HG02588 (cell line): ENCODE results near the gene ZBTB7A.

Experiments
- ATAC-seq: cut with Tn5 transposase; IDR thresholded peaks from one replicate; pipeline ENCODE4 v1.9.1; 2021; ENCODE audit warnings: mild to moderate bottlenecking, moderate library complexity; ENCODE audit not compliant: unreplicated experiment

ZBTB7A gene

DNA sequence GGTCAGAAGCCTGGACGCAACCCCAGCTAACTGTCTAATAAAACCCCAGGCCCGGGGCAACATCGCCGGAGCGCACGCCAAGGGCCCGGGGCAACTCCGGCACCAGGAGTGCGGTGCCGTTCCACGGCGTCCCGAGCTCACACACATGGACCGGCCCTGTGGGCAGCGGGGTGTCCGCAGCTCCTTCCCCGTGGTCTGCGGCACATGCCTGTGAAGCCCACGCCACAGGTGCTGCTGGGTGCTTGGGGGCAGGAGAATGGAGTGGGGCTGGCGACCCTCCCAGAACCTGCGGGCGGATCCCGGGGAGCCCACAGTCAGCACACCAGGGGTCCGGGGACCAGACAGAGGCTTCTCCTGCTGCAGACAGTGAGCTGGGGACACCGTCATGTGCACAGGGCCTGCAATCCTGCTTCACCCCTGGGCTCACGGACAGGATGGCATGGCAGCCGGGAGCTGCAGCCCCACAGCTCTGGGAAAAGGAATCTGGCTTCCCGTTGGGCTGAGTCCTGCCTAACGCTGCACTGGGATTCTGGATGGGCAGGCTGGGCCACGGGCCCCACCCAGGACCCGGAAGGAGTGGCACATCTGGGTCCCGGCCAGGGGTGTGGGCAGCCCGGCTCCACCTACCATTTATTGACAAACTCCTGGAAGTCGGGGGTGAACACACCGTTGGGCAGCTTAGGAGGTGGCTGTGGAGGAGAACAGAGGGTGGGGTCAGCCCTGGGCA lies 28.2 kb upstream of the ZBTB7A start:
- ATAC-seq = no peak

GRCh38 chr19:4094291-4094690 lies 27.6 kb upstream of the ZBTB7A start:
- ATAC-seq = no peak

GRCh38 chr19:4093643-4094175 lies 27.0 kb upstream of the ZBTB7A start:
- ATAC-seq = no peak

DNA sequence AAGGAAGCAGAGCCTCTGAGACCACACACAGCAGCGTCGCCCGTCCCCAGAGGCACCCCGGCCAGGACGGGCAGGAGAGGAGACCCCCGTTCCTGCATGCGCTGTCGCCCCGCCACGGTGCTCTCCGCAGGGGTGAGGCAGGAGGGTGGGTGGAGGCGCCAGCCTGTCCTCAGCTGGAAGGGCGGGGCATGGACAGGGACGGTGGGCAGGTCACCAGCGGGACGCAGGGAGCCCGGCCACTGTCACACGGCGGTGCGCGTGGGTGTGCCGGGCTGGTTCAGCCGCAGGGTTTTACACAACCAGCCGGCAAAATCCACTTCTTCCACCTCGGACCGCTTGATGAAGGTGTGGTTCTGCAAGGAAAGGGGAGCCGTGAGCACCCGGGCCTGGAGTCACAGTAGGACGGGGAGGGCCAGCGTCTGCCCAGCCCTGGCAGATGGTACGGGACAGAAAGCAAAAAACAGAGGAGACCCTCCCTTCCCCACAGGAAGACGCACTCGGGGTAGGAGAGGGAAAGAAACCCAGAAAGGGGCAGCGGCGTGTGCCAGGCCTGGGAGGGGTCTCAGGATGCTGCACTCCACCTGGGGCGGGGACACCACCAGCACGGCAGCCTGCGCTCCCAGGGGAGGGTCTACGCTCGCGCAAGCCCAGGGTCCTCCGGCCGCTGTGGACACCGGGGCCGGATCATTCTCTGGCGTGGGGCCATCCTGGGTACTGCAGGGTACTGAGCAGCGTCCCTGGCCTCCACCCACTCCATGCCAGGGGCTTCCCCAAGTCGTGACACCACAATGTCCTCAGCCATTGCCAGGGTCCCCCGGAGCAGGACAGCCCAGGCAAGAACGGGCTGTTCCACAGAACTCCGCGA lies 23.9 kb upstream of the ZBTB7A start:
- ATAC-seq = no peak

DNA sequence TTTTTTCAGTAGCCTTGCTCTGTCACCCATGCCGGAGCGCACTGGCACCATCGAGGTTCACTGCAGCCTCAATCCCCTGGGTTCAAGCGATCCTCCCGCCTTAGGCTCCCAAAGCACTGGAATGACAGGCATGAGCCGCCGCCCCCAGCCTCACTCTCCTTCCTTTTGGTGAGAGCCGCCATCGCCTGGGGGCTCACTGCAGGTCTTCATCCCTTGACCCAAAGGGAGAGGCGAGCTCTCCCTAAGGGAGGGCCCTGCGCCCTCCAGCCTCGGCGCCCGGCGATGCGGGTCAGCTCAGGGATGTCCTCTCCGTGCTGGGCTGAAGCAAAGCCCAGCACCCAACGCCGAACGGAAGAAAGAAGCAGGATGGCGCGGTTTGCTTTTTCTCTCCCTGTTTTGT lies 23.2 kb upstream of the ZBTB7A start:
- no peak for ATAC-seq

DNA sequence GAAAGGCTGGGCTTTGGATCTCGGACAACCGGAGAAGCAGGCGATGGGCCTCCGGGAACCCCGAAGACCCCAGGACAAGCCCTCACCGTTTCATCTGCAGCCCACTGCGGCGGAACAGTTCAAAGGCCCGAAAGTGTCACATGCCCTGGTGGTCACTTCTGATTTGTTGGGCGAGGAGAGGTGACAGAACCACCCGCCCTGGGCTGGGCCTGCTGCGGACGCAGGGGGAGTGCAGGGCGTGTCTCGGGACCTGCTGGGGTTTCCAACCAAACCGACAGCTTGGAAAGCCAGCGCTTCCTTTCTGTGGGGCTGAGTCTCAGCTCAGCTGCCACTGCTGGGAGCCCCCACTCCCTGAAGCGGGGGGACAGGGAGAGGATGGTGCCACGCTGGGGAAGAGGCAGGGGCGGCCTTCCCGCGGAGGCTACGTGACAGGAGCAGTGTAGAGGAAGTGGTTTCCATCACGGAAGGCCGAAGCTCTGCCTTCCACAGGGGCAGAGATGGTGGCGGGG lies 22.8 kb upstream of the ZBTB7A start:
- ATAC-seq = no peak

- no peak for ATAC-seq
Measured at GRCh38 chr19:4088975-4089374, 22.3 kb upstream of the ZBTB7A start.

DNA sequence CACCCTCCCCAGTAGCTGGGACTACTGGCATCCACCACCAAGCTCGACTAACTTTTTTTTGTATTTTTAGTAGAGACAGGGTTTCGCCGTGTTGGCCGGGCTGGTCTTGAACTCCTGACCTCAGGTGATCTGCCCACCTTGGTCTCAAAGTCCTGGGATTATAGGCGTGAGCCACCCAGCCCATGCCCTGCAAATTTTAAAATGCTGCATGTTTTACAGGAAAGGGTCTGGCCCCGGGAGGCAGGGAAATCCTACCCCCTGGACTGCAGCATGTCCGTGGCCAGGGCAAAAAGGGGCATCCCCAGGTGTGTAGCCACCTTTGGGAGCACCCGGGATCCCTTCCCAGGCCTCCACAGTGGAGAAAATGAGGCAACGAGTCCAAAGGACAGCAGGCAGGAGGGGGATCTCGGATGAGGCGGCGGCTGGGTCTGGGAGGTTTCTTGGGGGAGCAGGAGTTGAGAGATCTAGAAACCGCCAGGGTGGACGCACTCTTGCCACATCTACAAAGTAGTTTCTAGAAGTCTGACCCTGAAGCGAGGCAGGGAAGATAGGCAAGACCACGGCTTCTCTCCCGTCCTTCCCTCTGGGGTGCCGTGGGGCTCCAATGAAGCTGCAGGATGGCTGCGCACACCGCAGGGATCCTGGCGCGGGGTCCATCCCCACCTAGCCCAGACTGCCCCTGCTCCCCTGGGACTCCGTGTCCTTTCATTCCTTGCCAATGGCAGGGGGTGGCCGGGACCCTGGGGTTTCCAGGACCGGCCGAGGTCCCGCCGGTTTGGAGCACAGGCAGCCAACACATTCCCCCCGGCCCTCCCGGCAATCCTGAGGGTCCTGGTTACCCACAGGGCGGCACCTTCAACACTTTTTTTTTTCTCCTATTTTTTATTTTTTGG lies 21.3 kb upstream of the ZBTB7A start:
- no peak for ATAC-seq

DNA sequence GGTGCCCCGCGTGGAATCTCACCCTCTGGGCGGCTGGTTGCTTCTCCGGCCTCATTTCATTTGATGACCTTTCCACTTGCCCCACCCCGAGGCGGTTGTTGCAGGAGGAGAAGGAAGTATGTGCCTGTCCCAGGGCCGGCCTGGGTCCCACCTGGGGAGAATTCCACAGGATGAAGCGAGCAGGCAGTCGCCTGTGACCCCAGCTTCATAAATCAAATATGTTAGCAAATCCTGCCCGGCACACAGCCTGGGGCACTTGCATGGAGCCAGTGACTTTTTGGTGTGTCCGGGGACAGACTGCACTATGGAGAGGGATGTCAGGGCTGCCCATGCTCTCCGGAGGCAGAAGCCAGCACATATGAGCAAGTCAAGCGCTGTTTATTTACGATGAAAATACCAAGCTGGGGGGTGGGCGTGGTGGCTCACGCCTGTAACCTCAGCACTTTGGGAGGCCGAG lies 19.7 kb upstream of the ZBTB7A start:
- no peak for ATAC-seq

- no peak for ATAC-seq
Measured at GRCh38 chr19:4084547-4084877, 17.8 kb upstream of the ZBTB7A start.

DNA sequence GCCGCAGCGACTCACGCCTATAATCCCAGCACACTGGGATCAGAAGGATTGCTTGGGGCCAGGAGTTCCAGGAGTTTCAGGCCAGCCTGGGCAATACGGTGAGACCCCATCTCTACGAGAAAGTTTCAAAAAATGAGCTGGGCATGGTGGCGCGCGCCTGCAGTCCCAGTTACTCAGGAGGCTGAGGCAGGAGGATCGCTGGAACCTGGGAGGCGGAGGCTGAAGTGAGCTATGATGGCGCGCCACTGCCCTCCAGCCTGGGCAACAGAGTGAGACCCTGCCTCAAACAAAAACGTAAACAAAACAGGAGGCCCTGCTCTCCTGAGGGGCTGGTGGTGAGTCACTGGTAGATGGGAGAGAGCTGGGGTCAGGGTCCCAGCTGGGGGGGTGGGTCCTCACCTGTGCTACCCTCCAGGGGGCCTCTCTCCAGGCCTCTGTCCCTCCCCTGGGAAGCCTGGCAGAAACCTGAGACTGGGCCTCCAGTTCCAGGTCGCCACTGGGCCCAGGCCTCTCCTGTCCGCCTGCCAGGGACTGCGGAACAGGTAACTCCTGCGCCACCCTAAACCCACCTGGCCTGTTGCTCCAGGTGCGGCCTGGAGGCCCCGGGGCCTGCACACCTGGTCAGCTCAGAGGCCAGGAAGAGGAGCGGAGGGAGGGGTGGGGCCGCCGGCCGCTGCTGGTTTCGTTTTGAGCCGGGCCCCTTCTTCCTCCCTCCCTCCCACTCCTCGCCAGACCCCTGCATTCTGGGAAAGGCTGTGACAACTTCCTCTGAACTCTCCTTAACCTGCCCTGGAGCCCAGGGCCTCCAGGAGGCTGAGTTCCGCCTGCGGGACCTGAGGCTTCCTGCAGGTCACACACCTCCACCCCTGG lies 17.2 kb upstream of the ZBTB7A start:
- ATAC-seq = no peak

DNA sequence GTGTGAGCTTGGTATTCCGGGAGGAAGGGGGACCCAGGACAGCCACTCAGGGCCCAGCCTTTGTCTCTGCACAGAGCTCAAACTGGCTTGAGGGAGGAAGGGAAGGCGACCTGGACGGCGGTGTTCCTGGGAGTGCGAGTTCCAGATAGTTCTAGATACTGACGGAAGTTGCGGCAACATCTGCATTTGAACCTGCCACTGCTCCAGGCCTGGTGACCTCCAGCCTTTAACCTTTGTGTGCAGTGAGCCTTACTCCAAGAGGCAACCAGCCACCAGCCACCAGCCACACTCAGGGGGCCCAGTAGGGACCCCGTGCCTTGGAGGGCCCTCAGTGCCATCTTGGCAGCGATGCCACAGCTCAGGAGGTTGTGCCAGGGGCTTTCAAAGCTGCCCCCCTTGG lies 15.5 kb upstream of the ZBTB7A start:
- no peak for ATAC-seq

DNA sequence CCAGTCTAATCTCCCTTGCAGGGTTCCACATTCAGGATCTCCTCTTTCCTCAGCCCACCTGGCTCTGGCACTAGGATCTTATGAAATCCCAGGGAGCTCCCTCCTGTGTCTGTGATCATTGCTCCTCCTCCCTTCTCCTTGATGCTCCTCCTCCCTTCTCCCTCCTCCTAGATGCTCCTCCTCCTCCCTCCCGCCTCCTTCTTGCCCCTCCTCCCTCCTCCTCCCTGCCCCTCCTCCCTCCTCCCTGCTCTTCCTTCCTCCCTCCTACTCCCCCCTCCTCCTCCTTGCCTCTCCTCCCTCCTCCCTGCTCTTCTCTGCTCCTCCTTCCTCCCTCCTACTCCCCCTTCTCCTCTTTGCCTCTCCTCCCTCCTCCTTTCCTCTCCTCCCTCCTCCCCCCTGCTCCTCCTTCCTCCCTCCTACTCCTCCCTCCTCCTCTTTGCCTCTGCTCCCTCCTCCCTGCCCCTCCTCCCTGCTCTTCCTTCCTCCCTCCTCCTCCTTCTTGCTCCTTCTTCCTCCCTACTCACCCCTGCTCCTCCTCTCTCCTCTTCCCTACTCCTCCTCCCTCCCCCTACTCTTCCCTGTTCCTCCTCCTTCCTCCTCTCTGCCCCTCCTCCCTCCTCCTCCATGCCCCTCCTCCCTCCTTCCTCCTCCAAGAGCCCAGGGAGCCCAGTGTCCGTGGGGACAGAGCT lies 14.9 kb upstream of the ZBTB7A start:
- no peak for ATAC-seq

DNA sequence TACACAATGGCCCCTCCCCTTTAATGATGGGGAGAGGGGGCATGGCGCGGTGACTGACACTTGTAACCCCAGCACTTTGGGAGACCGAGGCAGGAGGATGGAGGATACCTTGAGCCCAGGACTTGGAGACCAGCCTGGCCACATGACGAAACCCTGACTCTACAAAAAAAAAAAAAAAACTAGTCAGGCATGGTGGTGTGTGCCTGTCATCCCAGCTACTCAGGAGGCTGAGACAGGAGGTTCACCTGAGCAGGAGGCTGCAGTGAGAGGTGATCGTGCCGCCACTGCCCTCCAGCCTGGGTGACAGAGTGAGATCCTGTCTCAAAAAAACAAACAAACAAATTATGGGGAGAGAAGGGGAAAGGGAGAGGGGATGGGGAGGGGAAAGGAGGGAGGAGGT lies 13.8 kb upstream of the ZBTB7A start:
- ATAC-seq = no peak

DNA sequence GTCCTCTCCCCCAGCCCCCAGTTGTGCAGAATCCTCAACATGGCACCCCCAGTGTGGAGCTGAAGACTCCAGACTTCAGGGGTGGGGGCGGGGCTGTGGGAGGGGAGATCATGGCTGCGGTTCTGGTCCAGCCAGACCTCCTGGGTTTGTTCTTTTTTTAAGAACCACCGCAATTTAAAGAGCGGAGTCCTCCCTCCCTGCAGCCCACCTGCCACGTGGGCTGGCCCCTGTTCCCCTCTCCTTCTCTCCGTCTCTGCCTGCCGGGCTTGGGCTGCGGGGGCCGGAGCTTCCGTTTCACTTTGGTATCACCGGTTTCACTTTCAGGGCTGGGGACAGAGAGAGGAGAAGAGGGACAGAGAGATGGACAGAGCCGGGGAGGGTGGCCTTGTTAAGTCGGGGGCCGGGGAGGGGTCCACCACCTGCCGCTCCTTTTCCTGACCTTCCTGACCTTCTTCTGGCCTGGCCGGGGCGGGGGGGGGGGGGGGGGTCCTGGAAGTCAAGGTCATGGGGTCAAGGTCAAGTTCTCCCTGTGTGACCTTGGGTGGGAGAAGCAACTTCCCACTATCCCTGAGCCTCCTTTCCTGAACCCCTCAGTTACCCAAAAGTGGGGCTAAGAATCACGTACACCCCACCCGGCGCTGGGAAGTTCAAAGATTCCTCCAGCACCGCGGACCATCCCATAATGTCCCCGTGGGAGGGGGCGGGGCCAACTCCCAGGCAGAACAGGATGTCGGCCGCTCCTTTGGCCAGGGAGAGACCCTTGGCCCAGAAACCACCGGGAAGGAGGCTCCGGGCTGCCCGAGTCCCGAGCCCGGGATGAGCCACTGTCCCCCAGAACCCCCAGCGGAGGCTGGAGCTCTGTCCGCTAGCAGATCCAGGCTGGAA lies 11.3 kb upstream of the ZBTB7A start:
- no peak for ATAC-seq

GRCh38 chr19:4077007-4077374 lies 10.3 kb upstream of the ZBTB7A start:
- no peak for ATAC-seq

GRCh38 chr19:4075373-4075772 lies 8.7 kb upstream of the ZBTB7A start:
- no peak for ATAC-seq

DNA sequence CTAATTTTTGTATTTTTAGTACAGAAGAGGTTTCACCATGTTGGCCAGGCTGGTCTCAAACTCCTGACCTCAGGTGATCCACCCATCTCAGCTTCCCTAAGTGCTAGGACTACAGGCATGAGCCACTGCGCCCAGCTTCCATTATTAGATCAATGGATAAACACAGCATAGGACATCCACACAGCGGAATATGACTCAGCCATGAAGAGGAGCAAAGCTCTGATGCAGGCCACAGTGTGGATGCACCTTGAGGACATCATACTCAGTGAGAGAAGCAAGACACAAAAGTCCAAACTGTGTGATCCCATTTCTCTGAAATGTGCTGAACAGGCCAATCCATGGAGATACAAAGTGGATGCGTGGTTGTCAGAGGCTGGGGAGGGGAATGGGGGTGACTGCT lies 4.9 kb upstream of the ZBTB7A start:
- no peak for ATAC-seq
